H9 (cell line): Measurements from ENCODE around the gene THRAP3. TPM values are rescaled to one million over a fixed set of nuclear protein-coding genes. Genes with fewer than 3 reads are reported as not detected.

ENCODE experiments used
- DNase-seq: peaks from one replicate; pipeline ENCODE4 v3.0.0-alpha.2; 2017
- H2AFZ ChIP-seq: one replicate; pipeline ENCODE4 v1.6.1; 2013; ENCODE audit warnings: mild to moderate bottlenecking, low read length, control low read depth, moderate library complexity
- H2AK5ac ChIP-seq: 2 replicates; pipeline ENCODE4 v1.6.1; 2013; ENCODE audit warnings: low read length, control low read depth, mixed read lengths; ENCODE audit not compliant: insufficient read length
- H2BK120ac ChIP-seq: one replicate; pipeline ENCODE4 v1.6.1; 2013; ENCODE audit warnings: low read depth, mild to moderate bottlenecking, low read length, control low read depth, inconsistent platforms; ENCODE audit not compliant: poor library complexity, severe bottlenecking
- H2BK12ac ChIP-seq: 2 replicates; pipeline ENCODE4 v1.6.1; 2013; ENCODE audit warnings: low read length, control low read depth, mixed read lengths, low read depth; ENCODE audit not compliant: insufficient read length
- H2BK15ac ChIP-seq: 2 replicates; pipeline ENCODE4 v1.6.1; 2013; ENCODE audit warnings: low read depth, low read length, control low read depth
- H2BK20ac ChIP-seq: one replicate; pipeline ENCODE4 v1.6.1; 2013; ENCODE audit warnings: low read depth, mild to moderate bottlenecking, low read length, control low read depth, inconsistent platforms; ENCODE audit not compliant: poor library complexity, severe bottlenecking
- H2BK5ac ChIP-seq: 2 replicates; pipeline ENCODE4 v1.6.1; 2013; ENCODE audit warnings: low read length, control low read depth, mixed read lengths; ENCODE audit not compliant: insufficient read length
- H3K14ac ChIP-seq: 2 replicates; pipeline ENCODE4 v1.6.1; 2013; ENCODE audit warnings: low read length, control low read depth; ENCODE audit not compliant: insufficient read depth
- H3K18ac ChIP-seq: 2 replicates; pipeline ENCODE4 v1.6.1; 2013; ENCODE audit warnings: low read depth, mild to moderate bottlenecking, mixed read lengths, low read length, control low read depth; ENCODE audit not compliant: insufficient read length
- H3K23ac ChIP-seq: 2 replicates; pipeline ENCODE4 v1.6.1; 2013; ENCODE audit warnings: low read length, control low read depth, mixed read lengths, low read depth; ENCODE audit not compliant: insufficient read length
- H3K23me2 ChIP-seq: 2 replicates; pipeline ENCODE4 v1.6.1; 2013; ENCODE audit warnings: low read depth, mild to moderate bottlenecking, mixed read lengths, low read length, control low read depth; ENCODE audit not compliant: insufficient read length, poor library complexity, severe bottlenecking
- H3K27ac ChIP-seq: 2 replicates; pipeline ENCODE4 v1.5.1; 2013; ENCODE audit warnings: low read length, control low read depth, mixed read lengths, low read depth; ENCODE audit not compliant: insufficient read length
- H3K27me3 ChIP-seq: 2 replicates; pipeline ENCODE4 v1.6.1; 2013; ENCODE audit warnings: low read length, control low read depth, inconsistent platforms; ENCODE audit not compliant: insufficient read depth
- H3K4ac ChIP-seq: 2 replicates; pipeline ENCODE4 v1.6.1; 2013; ENCODE audit warnings: low read depth, mild to moderate bottlenecking, control low read depth, inconsistent platforms, low read length, moderate library complexity
- H3K4me1 ChIP-seq: 2 replicates; pipeline ENCODE4 v1.6.1; 2013; ENCODE audit warnings: low read length, control low read depth, inconsistent platforms; ENCODE audit not compliant: insufficient read depth
- H3K4me2 ChIP-seq: 2 replicates; pipeline ENCODE4 v1.6.1; 2013; ENCODE audit warnings: low read length, control low read depth, mixed read lengths; ENCODE audit not compliant: insufficient read length, insufficient read depth
- H3K56ac ChIP-seq: 2 replicates; pipeline ENCODE4 v1.6.1; 2013; ENCODE audit warnings: low read depth, mild to moderate bottlenecking, mixed read lengths, low read length, control low read depth; ENCODE audit not compliant: insufficient read length
- H3K79me1 ChIP-seq: 2 replicates; pipeline ENCODE4 v1.6.1; 2013; ENCODE audit warnings: low read depth, mild to moderate bottlenecking, moderate library complexity, low read length, control low read depth, inconsistent platforms; ENCODE audit not compliant: insufficient read depth, poor library complexity, severe bottlenecking
- H3K79me2 ChIP-seq: 2 replicates; pipeline ENCODE4 v1.6.1; 2013; ENCODE audit warnings: low read length, control low read depth, inconsistent platforms; ENCODE audit not compliant: insufficient read depth
- H3K9ac ChIP-seq: 2 replicates; pipeline ENCODE4 v1.6.1; 2013; ENCODE audit warnings: low read length, control low read depth, mixed read lengths; ENCODE audit not compliant: insufficient read length; ENCODE audit errors: extremely low read depth
- H3K9me3 ChIP-seq: one replicate; pipeline ENCODE4 v1.6.1; 2013; ENCODE audit warnings: low read depth, low read length, inconsistent platforms; ENCODE audit not compliant: control insufficient read depth
- H3T11ph ChIP-seq: one replicate; pipeline ENCODE4 v1.6.1; 2013; ENCODE audit warnings: mild to moderate bottlenecking, low read length, control low read depth, inconsistent platforms
- H4K20me1 ChIP-seq: one replicate; pipeline ENCODE4 v1.6.1; 2013; ENCODE audit not compliant: control insufficient read depth, insufficient read length, insufficient read depth
- H4K5ac ChIP-seq: 2 replicates; pipeline ENCODE4 v1.6.1; 2013; ENCODE audit warnings: low read depth, mild to moderate bottlenecking, mixed read lengths, low read length, control low read depth; ENCODE audit not compliant: insufficient read length
- H4K8ac ChIP-seq: replicated peaks from 2 replicates; pipeline ENCODE4 v1.6.1; 2013; ENCODE audit warnings: low read length, control low read depth, mixed read lengths, low read depth; ENCODE audit not compliant: insufficient read length
- H4K91ac ChIP-seq: 2 replicates; pipeline ENCODE4 v1.6.1; 2013; ENCODE audit warnings: low read depth, mild to moderate bottlenecking, moderate library complexity, mixed read lengths, low read length, control low read depth; ENCODE audit not compliant: insufficient read length
- H3K27ac Mint-ChIP-seq, 3 experiments: 2 replicates in 2 of 3; 3 replicates in 1 of 3; pipeline ENCODE4 v1.8.0; 2020 to 2021; ENCODE audit warnings: mixed read lengths in 3 of 3, mild to moderate bottlenecking in 1 of 3, moderate library complexity in 1 of 3
- H3K27me3 Mint-ChIP-seq: 2 replicates; pipeline ENCODE4 v1.8.0; 2021; ENCODE audit warnings: low read depth, mild to moderate bottlenecking, moderate library complexity, mixed read lengths
- H3K36me3 Mint-ChIP-seq, 3 experiments: 2 replicates in 2 of 3; 3 replicates in 1 of 3; pipeline ENCODE4 v1.8.0; 2020 to 2021; ENCODE audit warnings: low read depth in 3 of 3, mixed read lengths in 3 of 3; ENCODE audit not compliant: insufficient read depth in 1 of 3
- H3K4me1 Mint-ChIP-seq, 2 experiments: 2 replicates each; pipeline ENCODE4 v1.8.0; 2020; ENCODE audit warnings: mixed read lengths in 2 of 2
- H3K4me3 Mint-ChIP-seq, 2 experiments: 2 replicates in 1 of 2; 3 replicates in 1 of 2; pipeline ENCODE4 v1.8.0; 2020 to 2021; ENCODE audit warnings: mild to moderate bottlenecking in 2 of 2, mixed read lengths in 2 of 2, moderate library complexity in 1 of 2
- H3K9me3 Mint-ChIP-seq, 2 experiments: 2 replicates in 1 of 2; 3 replicates in 1 of 2; pipeline ENCODE4 v1.8.0; 2020; ENCODE audit warnings: mild to moderate bottlenecking in 2 of 2, mixed read lengths in 2 of 2, moderate library complexity in 1 of 2
- WGBS: extraction: QIAGEN DNeasy Blood & Tissue Kit; methylation state at CpG from one replicate; pipeline ENCODE4 v1.1.7; 2013; ENCODE audit warnings: missing lambda C conversion rate, low lambda C conversion rate, mixed read lengths; ENCODE audit not compliant: insufficient read length; ENCODE audit errors: extremely low coverage; 5-methylcytosine and 5-hydroxymethylcytosine counted together
- total RNA-seq: library from RNA; stranded (reverse); gene quantifications from 2 replicates; pipeline ENCODE4 v1.2.1, GENCODE V29; 2021
- TF ChIP-seq, protein P1 (sequence below): fragments of 200-600 bp; sonication (generic); conservative IDR thresholded peaks from 3 replicates; pipeline ENCODE4 v1.8.0; 2021; ENCODE audit warnings: antibody characterized with exemption, mild to moderate bottlenecking

Gene THRAP3
- total RNA-seq, 1 experiment from 2014 or later: 186 TPM

DNA sequence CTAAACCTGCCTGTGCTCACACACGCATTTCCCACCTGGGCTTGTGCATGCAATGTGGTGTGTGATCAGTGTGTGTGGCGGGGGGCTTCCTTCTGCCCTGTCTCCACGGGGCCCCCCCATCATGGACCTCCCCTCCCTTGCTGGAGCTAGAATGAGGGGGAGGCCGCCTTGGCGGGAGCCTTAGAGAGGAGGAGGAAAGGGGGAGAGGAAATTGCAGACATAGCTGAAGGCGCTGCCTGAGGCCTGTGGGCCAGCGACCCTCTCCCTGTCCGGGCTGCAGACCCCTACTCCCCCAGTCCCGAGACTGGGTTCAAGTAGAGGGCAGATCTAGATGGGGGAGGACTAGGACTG is 100.1 kb downstream of the THRAP3 start:
- Histone ChIP-seq H3K27me3 (no peaks in the 10 kb centered on the region), H2AK5ac (no peak overlapping the region), H3K18ac (peak overlapping the region; percentile 49), H3K4me1 (no peaks in the 10 kb centered on the region), H3K14ac (no peak overlapping the region; the same call in 1 of the 2 replicates), H3K79me2 (no peaks in the 10 kb centered on the region), H2AFZ (no peak overlapping the region), H3K4me2 (peak overlapping the region; percentile 51), H3T11ph (no peak overlapping the region), H2BK12ac (peak overlapping the region; percentile 53), H3K4ac (no peak overlapping the region), H4K91ac (no peak overlapping the region), H2BK5ac (no peak overlapping the region), H2BK120ac (no peak overlapping the region), H4K8ac (no peak overlapping the region), H3K9me3 (no peaks in the 10 kb centered on the region), H3K27ac (no peak overlapping the region), H4K20me1 (peaks cover 5% of the 10 kb centered on the region), H2BK20ac (no peak overlapping the region), H3K9ac (no peak overlapping the region), H3K79me1 (no peaks in the 10 kb centered on the region), H3K23me2 (peaks cover 32% of the 10 kb centered on the region), H3K23ac (no peak overlapping the region), H3K56ac (no peak overlapping the region), H4K5ac (no peak overlapping the region), H2BK15ac (no peak overlapping the region)
- no CpG with 5 or more reads among the region's 9 CpGs for WGBS
- H3K36me3 Mint-ChIP-seq: peaks cover 0 to 2% (median 0%) of the 10 kb centered on the region in 3 experiments; a peak in 3 of 7 replicates
- DNase-seq: no peak
- peaks cover 21 to 22% of the 10 kb centered on the region in 2 experiments for H3K4me1 Mint-ChIP-seq
- H3K27me3 Mint-ChIP-seq: peaks cover 40% of the 10 kb centered on the region
- peak overlapping the region; percentile 63 to 87 for H3K4me3 Mint-ChIP-seq
- H3K27ac Mint-ChIP-seq: no peak overlapping the region
- TF ChIP-seq, protein P1, sequence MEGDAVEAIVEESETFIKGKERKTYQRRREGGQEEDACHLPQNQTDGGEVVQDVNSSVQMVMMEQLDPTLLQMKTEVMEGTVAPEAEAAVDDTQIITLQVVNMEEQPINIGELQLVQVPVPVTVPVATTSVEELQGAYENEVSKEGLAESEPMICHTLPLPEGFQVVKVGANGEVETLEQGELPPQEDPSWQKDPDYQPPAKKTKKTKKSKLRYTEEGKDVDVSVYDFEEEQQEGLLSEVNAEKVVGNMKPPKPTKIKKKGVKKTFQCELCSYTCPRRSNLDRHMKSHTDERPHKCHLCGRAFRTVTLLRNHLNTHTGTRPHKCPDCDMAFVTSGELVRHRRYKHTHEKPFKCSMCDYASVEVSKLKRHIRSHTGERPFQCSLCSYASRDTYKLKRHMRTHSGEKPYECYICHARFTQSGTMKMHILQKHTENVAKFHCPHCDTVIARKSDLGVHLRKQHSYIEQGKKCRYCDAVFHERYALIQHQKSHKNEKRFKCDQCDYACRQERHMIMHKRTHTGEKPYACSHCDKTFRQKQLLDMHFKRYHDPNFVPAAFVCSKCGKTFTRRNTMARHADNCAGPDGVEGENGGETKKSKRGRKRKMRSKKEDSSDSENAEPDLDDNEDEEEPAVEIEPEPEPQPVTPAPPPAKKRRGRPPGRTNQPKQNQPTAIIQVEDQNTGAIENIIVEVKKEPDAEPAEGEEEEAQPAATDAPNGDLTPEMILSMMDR: no peak
- H3K9me3 Mint-ChIP-seq: no peaks in the 10 kb centered on the region; a peak in 2 of 5 replicates
